Measurements from ENCODE around the gene INPP4B. TPM values are rescaled to one million over a fixed set of nuclear protein-coding genes. Genes with fewer than 3 reads are reported as not detected.

INPP4B gene
- total RNA-seq, 1 experiment from 2014 or later, result 14.3 TPM

DNA sequence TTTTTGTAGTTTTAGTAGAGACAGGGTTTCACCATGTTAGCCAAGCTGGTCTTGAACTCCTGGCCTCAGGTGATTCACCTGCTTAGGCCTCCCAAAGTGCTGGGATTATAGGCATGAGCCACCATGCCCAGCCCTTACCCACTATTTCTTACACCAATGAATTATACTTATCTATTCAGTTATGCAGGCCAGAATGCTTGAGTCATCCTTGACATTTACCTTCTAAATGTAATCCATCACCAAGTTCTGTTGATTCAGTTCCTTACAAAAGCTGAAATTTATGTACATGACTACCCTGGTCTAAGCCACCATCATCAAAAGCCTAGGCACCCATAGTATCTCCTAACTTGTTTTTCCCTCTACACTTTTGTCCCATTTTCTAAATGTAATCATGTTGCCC is 624.0 kb downstream of the INPP4B start:
- Histone ChIP-seq H3K36me3 (ENCODE audit: control insufficient read depth in 1 of 2, insufficient read depth in 2 of 2, low read length in 2 of 2) (no peaks in the 10 kb centered on the region), H3K9me3 (ENCODE audit: control insufficient read depth in 1 of 2, insufficient read depth in 1 of 2, low read depth in 1 of 2, low read length in 2 of 2) (no peaks in the 10 kb centered on the region), H3K9me2 (ENCODE audit: insufficient read depth) (no peaks in the 10 kb centered on the region), H3K27ac (ENCODE audit: low read depth, low read length) (no peak overlapping the region), H3K4me2 (ENCODE audit: low read length) (no peak overlapping the region), H3K27me3 (ENCODE audit: insufficient read depth, low read length) (no peaks in the 10 kb centered on the region), H2AFZ (ENCODE audit: low read depth, low read length, poor library complexity, severe bottlenecking) (no peak overlapping the region), H4K20me1 (ENCODE audit: insufficient read depth) (no peaks in the 10 kb centered on the region), H3K9ac (ENCODE audit: low read length) (no peak overlapping the region), H3K4me3 (replicated peaks in 1 of 2; ENCODE audit: low read depth in 1 of 2, low read length in 2 of 2) (no peak overlapping the region), H3K79me2 (ENCODE audit: insufficient read depth, low read length) (no peaks in the 10 kb centered on the region), H3K4me1 (ENCODE audit: control insufficient read depth in 1 of 2, insufficient read depth in 2 of 2, low read length in 2 of 2) (0 out of 4 replicates have a peak, but pooled peaks cover 0 to 3% of the 10 kb centered on the region in 2 experiments)
- ChIA-PET RAD21 (ENCODE audit: low non-redundant PET in 1 of 2, low total read pairs in 2 of 2, uncharacterized antibody in 2 of 2, unreplicated experiment in 2 of 2) (no interaction called here), CTCF (no interaction called here), POLR2A (no interaction called here)
- TF ChIP-seq ELF1 (IDR thresholded peaks at IDR 0.05; ENCODE audit: borderline replicate concordance, low read depth) (no peak), SRF (IDR thresholded peaks at IDR 0.05; ENCODE audit: low read depth) (no peak), REST (IDR thresholded peaks at IDR 0.05; ENCODE audit: low read depth) (no peak)
- DNase-seq (ENCODE audit: low read depth, low spot score) (no peak), ATAC-seq (no peak)
- intact Hi-C loops (cut with micrococcal nuclease), result no loop called here
- no TSS peak for BruUV-seq (replicated peaks)

GRCh38 chr4:142218726-142219125 is 627.4 kb downstream of the INPP4B start:
- Histone ChIP-seq H4K20me1 (ENCODE audit: insufficient read depth) (no peaks in the 10 kb centered on the region), H3K27me3 (ENCODE audit: insufficient read depth, low read length) (no peaks in the 10 kb centered on the region), H3K4me3 (replicated peaks in 1 of 2; ENCODE audit: low read depth in 1 of 2, low read length in 2 of 2) (no peak overlapping the region), H3K9me2 (ENCODE audit: insufficient read depth) (no peaks in the 10 kb centered on the region), H2AFZ (ENCODE audit: low read depth, low read length, poor library complexity, severe bottlenecking) (no peak overlapping the region), H3K27ac (ENCODE audit: low read depth, low read length) (no peak overlapping the region), H3K36me3 (ENCODE audit: control insufficient read depth in 1 of 2, insufficient read depth in 2 of 2, low read length in 2 of 2) (no peaks in the 10 kb centered on the region), H3K79me2 (ENCODE audit: insufficient read depth, low read length) (no peaks in the 10 kb centered on the region), H3K9ac (ENCODE audit: low read length) (no peak overlapping the region), H3K9me3 (ENCODE audit: control insufficient read depth in 1 of 2, insufficient read depth in 1 of 2, low read depth in 1 of 2, low read length in 2 of 2) (no peaks in the 10 kb centered on the region), H3K4me2 (ENCODE audit: low read length) (no peak overlapping the region), H3K4me1 (ENCODE audit: control insufficient read depth in 1 of 2, insufficient read depth in 2 of 2, low read length in 2 of 2) (0 out of 4 replicates have a peak, but pooled peaks cover 0 to 3% of the 10 kb centered on the region in 2 experiments)
- BruUV-seq (replicated peaks), result no TSS peak
- CTCF ChIA-PET, result no interaction called here
- POLR2A ChIA-PET, result no interaction called here
- intact Hi-C loops (cut with micrococcal nuclease), result no loop called here
- ATAC-seq, result no peak
- no peak for DNase-seq (ENCODE audit: low read depth, low spot score)
- RAD21 ChIA-PET (ENCODE audit: low non-redundant PET in 1 of 2, low total read pairs in 2 of 2, uncharacterized antibody in 2 of 2, unreplicated experiment in 2 of 2), result no interaction called here
- TF ChIP-seq POLR2A (IDR thresholded peaks at IDR 0.05; ENCODE audit: borderline replicate concordance, extremely low read depth, insufficient read depth, insufficient read length) (no peak), JUND (IDR thresholded peaks at IDR 0.05) (no peak), CBX3 (IDR thresholded peaks at IDR 0.05; ENCODE audit: low read depth) (no peak), ZFX (IDR thresholded peaks at IDR 0.05) (no peak), ELF1 (IDR thresholded peaks at IDR 0.05; ENCODE audit: borderline replicate concordance, low read depth) (no peak), CEBPB (IDR thresholded peaks at IDR 0.05; ENCODE audit: low read depth) (no peak), SP1 (IDR thresholded peaks at IDR 0.05; ENCODE audit: low read depth) (no peak), RAD21 (IDR thresholded peaks at IDR 0.05; ENCODE audit: low read depth) (no peak), ZBTB33 (IDR thresholded peaks at IDR 0.05; ENCODE audit: extremely low read depth, insufficient replicate concordance, low read length) (no peak), TCF7L2 (IDR thresholded peaks at IDR 0.05; ENCODE audit: borderline replicate concordance, extremely low read depth, insufficient read depth, insufficient read length) (no peak), SIN3A (IDR thresholded peaks at IDR 0.05; ENCODE audit: low read depth) (no peak)
